RWPE2 (cell line): Measurements from ENCODE around the gene TBX10.

Experiments used
- ATAC-seq: fragments of 200-7000 bp; cut with Tn5 transposase; 3 replicates; pipeline ENCODE4 v1.9.1; 2021; ENCODE audit warnings: low read depth
- DNase-seq: peaks from one replicate; pipeline ENCODE4 v3.0.0-alpha.2; 2020; ENCODE audit warnings: low spot score
- H3K27ac ChIP-seq: fragments of 450-650 bp; 2 replicates; pipeline ENCODE4 v1.5.1; 2017; ENCODE audit warnings: mild to moderate bottlenecking; ENCODE audit not compliant: poor library complexity, severe bottlenecking
- H3K27me3 ChIP-seq: fragments of 250-450 bp; sonication (Bioruptor Pico); 2 replicates; pipeline ENCODE4 v1.5.1; 2021; ENCODE audit warnings: mild to moderate bottlenecking, moderate library complexity; ENCODE audit not compliant: insufficient read depth, poor library complexity, severe bottlenecking
- H3K36me3 ChIP-seq: fragments of 250-450 bp; sonication (Bioruptor Pico); 2 replicates; pipeline ENCODE4 v1.5.1; 2020; ENCODE audit warnings: low read depth, mild to moderate bottlenecking, moderate library complexity
- H3K4me1 ChIP-seq: fragments of 250-450 bp; sonication (Bioruptor Pico); 2 replicates; pipeline ENCODE4 v1.5.1; 2021; ENCODE audit warnings: mild to moderate bottlenecking, moderate library complexity; ENCODE audit not compliant: insufficient read depth, poor library complexity, severe bottlenecking
- H3K4me3 ChIP-seq: fragments of 250-450 bp; sonication (Bioruptor Pico); 2 replicates; pipeline ENCODE4 v1.5.1; 2021; ENCODE audit warnings: mild to moderate bottlenecking, moderate library complexity; ENCODE audit not compliant: severe bottlenecking
- H3K9me3 ChIP-seq: fragments of 250-450 bp; sonication (Bioruptor Pico); 2 replicates; pipeline ENCODE4 v1.5.1; 2021; ENCODE audit warnings: mild to moderate bottlenecking, moderate library complexity; ENCODE audit not compliant: severe bottlenecking
- TF ChIP-seq, protein P1 (sequence below): fragments of 450-650 bp; IDR thresholded peaks from one replicate; pipeline ENCODE4 v1.5.1; 2017; ENCODE audit warnings: mild to moderate bottlenecking, moderate library complexity; ENCODE audit not compliant: poor library complexity, severe bottlenecking

Gene TBX10

GRCh38 chr11:67635231-67635521, 4.4 kb downstream of the TBX10 start:
- Histone ChIP-seq H3K4me3 (no peak overlapping the region), H3K27me3 (no peaks in the 10 kb centered on the region), H3K9me3 (no peaks in the 10 kb centered on the region), H3K27ac (no peak overlapping the region), H3K4me1 (no peaks in the 10 kb centered on the region), H3K36me3 (no peaks in the 10 kb centered on the region)
- ATAC-seq (no peak), DNase-seq (no peak)
- TF ChIP-seq, protein P1, sequence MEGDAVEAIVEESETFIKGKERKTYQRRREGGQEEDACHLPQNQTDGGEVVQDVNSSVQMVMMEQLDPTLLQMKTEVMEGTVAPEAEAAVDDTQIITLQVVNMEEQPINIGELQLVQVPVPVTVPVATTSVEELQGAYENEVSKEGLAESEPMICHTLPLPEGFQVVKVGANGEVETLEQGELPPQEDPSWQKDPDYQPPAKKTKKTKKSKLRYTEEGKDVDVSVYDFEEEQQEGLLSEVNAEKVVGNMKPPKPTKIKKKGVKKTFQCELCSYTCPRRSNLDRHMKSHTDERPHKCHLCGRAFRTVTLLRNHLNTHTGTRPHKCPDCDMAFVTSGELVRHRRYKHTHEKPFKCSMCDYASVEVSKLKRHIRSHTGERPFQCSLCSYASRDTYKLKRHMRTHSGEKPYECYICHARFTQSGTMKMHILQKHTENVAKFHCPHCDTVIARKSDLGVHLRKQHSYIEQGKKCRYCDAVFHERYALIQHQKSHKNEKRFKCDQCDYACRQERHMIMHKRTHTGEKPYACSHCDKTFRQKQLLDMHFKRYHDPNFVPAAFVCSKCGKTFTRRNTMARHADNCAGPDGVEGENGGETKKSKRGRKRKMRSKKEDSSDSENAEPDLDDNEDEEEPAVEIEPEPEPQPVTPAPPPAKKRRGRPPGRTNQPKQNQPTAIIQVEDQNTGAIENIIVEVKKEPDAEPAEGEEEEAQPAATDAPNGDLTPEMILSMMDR, result no peak

DNA sequence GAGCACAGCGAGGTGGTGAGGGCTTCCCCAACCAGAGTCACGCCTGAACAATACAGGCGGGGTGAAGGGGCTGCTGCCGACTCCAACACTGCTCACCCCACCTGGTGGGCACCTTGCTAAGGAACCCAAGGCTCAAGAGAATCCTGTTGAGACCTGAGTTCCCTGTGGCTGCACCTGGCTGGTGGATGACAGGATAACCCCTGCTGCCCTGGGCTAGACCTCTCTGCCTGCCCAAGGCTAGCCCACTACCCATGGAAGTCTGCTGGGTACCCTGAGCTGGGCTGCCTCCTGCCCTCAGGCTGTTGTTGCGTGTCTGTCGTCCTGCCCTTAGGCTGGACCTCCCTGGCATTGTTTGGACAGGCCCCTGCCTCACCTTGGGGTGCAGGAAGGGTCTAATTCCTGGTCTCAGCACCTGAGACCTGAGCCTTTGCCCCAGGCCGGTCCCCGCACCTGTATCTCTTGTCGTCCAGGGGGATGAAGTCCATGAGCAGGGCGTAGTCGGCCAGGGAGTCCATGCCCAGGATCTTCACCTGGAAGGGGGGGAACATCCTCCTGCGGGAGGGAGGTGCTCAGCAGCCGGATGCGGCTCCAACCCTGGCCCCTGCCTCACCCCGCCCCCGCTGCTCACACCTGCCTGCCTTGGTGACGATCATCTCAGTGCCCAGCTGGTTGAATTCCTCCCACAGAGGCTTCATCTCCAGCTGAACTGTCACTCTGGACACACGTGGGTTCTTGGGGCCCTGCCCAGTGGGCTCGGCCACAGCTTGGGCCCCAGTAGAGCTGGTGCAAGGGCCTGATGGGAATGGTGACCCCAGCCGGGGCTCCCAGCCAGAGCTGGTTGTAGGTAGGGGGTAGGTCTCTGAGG, 5.0 kb downstream of the TBX10 start:
- no peaks in the 10 kb centered on the region for H3K36me3 ChIP-seq
- no peaks in the 10 kb centered on the region for H3K9me3 ChIP-seq
- H3K4me3 ChIP-seq, result no peak overlapping the region
- peak; percentile 30 for DNase-seq
- H3K27ac ChIP-seq, result no peak overlapping the region
- H3K4me1 ChIP-seq, result no peaks in the 10 kb centered on the region
- H3K27me3 ChIP-seq, result no peaks in the 10 kb centered on the region
- no peak for ATAC-seq
- TF ChIP-seq, protein P1, result no peak

- DNase-seq, result peak; percentile 39
- H3K9me3 ChIP-seq, result no peaks in the 10 kb centered on the region
- H3K4me3 ChIP-seq, result no peak overlapping the region
- H3K27ac ChIP-seq, result no peak overlapping the region
- H3K36me3 ChIP-seq, result no peaks in the 10 kb centered on the region
- no peaks in the 10 kb centered on the region for H3K4me1 ChIP-seq
- TF ChIP-seq, protein P1, result no peak
- no peaks in the 10 kb centered on the region for H3K27me3 ChIP-seq
- no peak for ATAC-seq
These were observed 5.7 kb downstream of the TBX10 start for GRCh38 chr11:67633758-67634365.

GRCh38 chr11:67632982-67633755, 6.4 kb downstream of the TBX10 start:
- ATAC-seq (no peak), DNase-seq (peak; percentile 61)
- Histone ChIP-seq H3K4me3 (no peak overlapping the region), H3K4me1 (no peaks in the 10 kb centered on the region), H3K9me3 (no peaks in the 10 kb centered on the region), H3K27ac (no peak overlapping the region), H3K27me3 (no peaks in the 10 kb centered on the region), H3K36me3 (no peaks in the 10 kb centered on the region)
- TF ChIP-seq, protein P1, result no peak
